Keratinocyte (primary cell): ENCODE data around the gene KIAA1755. TPM values are rescaled to one million over a fixed set of nuclear protein-coding genes. Genes with fewer than 3 reads are reported as not detected.

Experiments used
- DNase-seq: peaks from one replicate; pipeline ENCODE4 v3.0.0-alpha.2; 2011; ENCODE audit warnings: low read depth, missing footprints, low spot score
- FAIRE-seq: peaks from 2 replicates; lab custom pipeline; 2011; peaks lifted over from hg19 to GRCh38; lab: Jason Lieb, UNC
- H2AFZ ChIP-seq: 2 replicates; pipeline ENCODE4 v1.6.0; 2012; ENCODE audit warnings: low read length, control low read depth, inconsistent platforms; ENCODE audit not compliant: control insufficient read depth
- H3K27ac ChIP-seq: 2 replicates; pipeline ENCODE4 v1.5.1; 2011; ENCODE audit warnings: low read length; ENCODE audit not compliant: control insufficient read depth, insufficient read depth
- H3K27me3 ChIP-seq: 3 replicates; pipeline ENCODE4 v1.6.0; 2011; ENCODE audit warnings: low read length; ENCODE audit not compliant: control insufficient read depth, insufficient read depth; ENCODE audit errors: extremely low read depth
- H3K36me3 ChIP-seq, 2 experiments: 2 replicates in 1 of 2; 3 replicates in 1 of 2; pipeline ENCODE4 v1.5.1; 2011; ENCODE audit warnings: low read length in 2 of 2, mild to moderate bottlenecking in 1 of 2; ENCODE audit not compliant: control insufficient read depth in 2 of 2, insufficient read depth in 2 of 2; ENCODE audit errors: extremely low read depth in 1 of 2
- H3K4me1 ChIP-seq: 3 replicates; pipeline ENCODE4 v1.5.1; 2011; ENCODE audit warnings: low read length; ENCODE audit not compliant: control insufficient read depth, insufficient read depth; ENCODE audit errors: extremely low read depth
- H3K4me2 ChIP-seq: 3 replicates; pipeline ENCODE4 v1.6.0; 2011; ENCODE audit warnings: low read depth, low read length; ENCODE audit not compliant: control insufficient read depth, insufficient read depth; ENCODE audit errors: extremely low read depth
- H3K4me3 ChIP-seq, 3 experiments: fragments of 200-600 bp in 1 of 3; sonication (generic) in 1 of 3; 2 replicates in 2 of 3; 3 replicates in 1 of 3; pipeline ENCODE4 v1.5.1; 2011 to 2016; ENCODE audit warnings: low read length in 3 of 3, mild to moderate bottlenecking in 3 of 3, control low read depth in 2 of 3, inconsistent platforms in 1 of 3, low read depth in 1 of 3, mixed read lengths in 1 of 3, mixed run types in 1 of 3, moderate library complexity in 1 of 3; ENCODE audit not compliant: control insufficient read depth in 2 of 3, insufficient read depth in 2 of 3; ENCODE audit errors: extremely low read depth in 1 of 3
- H3K79me2 ChIP-seq: 2 replicates; pipeline ENCODE4 v1.6.0; 2012; ENCODE audit warnings: low read length; ENCODE audit not compliant: control insufficient read depth, insufficient read depth
- H3K9ac ChIP-seq: 3 replicates; pipeline ENCODE4 v1.6.0; 2011; ENCODE audit warnings: low read length; ENCODE audit not compliant: control insufficient read depth, insufficient read depth; ENCODE audit errors: extremely low read depth
- H3K9me1 ChIP-seq: 3 replicates; pipeline ENCODE4 v1.6.0; 2011; ENCODE audit warnings: low read length; ENCODE audit not compliant: control insufficient read depth, insufficient read depth; ENCODE audit errors: extremely low read depth
- H3K9me3 ChIP-seq: 2 replicates; pipeline ENCODE4 v1.5.1; 2012; ENCODE audit warnings: low read depth, low read length; ENCODE audit not compliant: control insufficient read depth
- H4K20me1 ChIP-seq: 3 replicates; pipeline ENCODE4 v1.6.0; 2011; ENCODE audit warnings: low read length; ENCODE audit not compliant: control insufficient read depth, insufficient read depth; ENCODE audit errors: extremely low read depth
- CTCF ChIP-seq, 3 experiments: IDR thresholded peaks in 1 of 3; conservative IDR thresholded peaks in 1 of 3; optimal IDR thresholded peaks in 1 of 3; 2 replicates in 2 of 3; 3 replicates in 1 of 3; pipeline versions ENCODE3 to v1.5.1; 2011; ENCODE audit warnings: low read length in 3 of 3, mild to moderate bottlenecking in 3 of 3, moderate library complexity in 2 of 3, control low read depth in 1 of 3, inconsistent platforms in 1 of 3; ENCODE audit not compliant: insufficient read depth in 2 of 3; ENCODE audit errors: extremely low read depth in 1 of 3
- EZH2 ChIP-seq: IDR thresholded peaks from one replicate; pipeline ENCODE4 v1.6.1; 2012; ENCODE audit warnings: inconsistent platforms, mild to moderate bottlenecking, low read length, moderate library complexity
- dilution Hi-C: fragments of 300-500 bp; cut with MboI; formaldehyde crosslinking; loops from one replicate; pipeline ENCODE4 v1.7.0; 2020; ENCODE audit warnings: low sequenced_read_pairs; ENCODE audit not compliant: extremely low pct_ligation_motif_present
- polyA plus RNA-seq, 5 experiments: library from polyadenylated mRNA; depleted of rRNA in 3 of 5; stranded (reverse) in 3 of 5; stranded (forward) in 1 of 5; unstranded in 1 of 5; fragments of >200 nt; gene quantifications; 1 replicate in 1 of 5; 2 replicates in 3 of 5; 3 replicates in 1 of 5; pipeline versions ENCODE4 v1.2.1 to v1.2.3, GENCODE V29; 2011 to 2012; ENCODE audit warnings: missing spikeins in 2 of 5, low read depth in 1 of 5, low replicate concordance in 1 of 5

The KIAA1755 gene
- polyA plus RNA-seq, 1 donor (not counting 4 experiments of a cell fraction or from before 2014, with no cell fraction given) = not detected

- H2AFZ ChIP-seq = no peak overlapping the region
- H3K9me1 ChIP-seq = no peaks in the 10 kb centered on the region
- TF ChIP-seq CTCF (optimal IDR thresholded peaks at IDR 0.05 in 1 of 3, IDR thresholded peaks at IDR 0.05 in 1 of 3, conservative IDR thresholded peaks at IDR 0.05 in 1 of 3; ENCODE audit: extremely low read depth in 1 of 3, insufficient read depth in 2 of 3, low read length in 3 of 3) = no peak
- TF ChIP-seq EZH2 = no peak
- peaks cover 8% of the 10 kb centered on the region for H3K4me1 ChIP-seq
- H3K4me3 ChIP-seq = no peak overlapping the region
- no peaks in the 10 kb centered on the region for H4K20me1 ChIP-seq
- H3K27me3 ChIP-seq = peaks cover 20% of the 10 kb centered on the region
- no peaks in the 10 kb centered on the region for H3K36me3 ChIP-seq
- no peak overlapping the region for H3K9ac ChIP-seq
- H3K4me2 ChIP-seq = no peak overlapping the region
- H3K79me2 ChIP-seq = no peaks in the 10 kb centered on the region
- FAIRE-seq = no peak
- no peak overlapping the region for H3K27ac ChIP-seq
- H3K9me3 ChIP-seq = no peaks in the 10 kb centered on the region
- dilution Hi-C loops = no loop called here
- DNase-seq = no peak
Observed at GRCh38 chr20:38306379-38306778, 45.8 kb upstream of the KIAA1755 start.

GRCh38 chr20:38305541-38305940, 45.0 kb upstream of the KIAA1755 start:
- no peak for FAIRE-seq
- DNase-seq = no peak
- TF ChIP-seq EZH2 (no peak), CTCF (optimal IDR thresholded peaks at IDR 0.05 in 1 of 3, IDR thresholded peaks at IDR 0.05 in 1 of 3, conservative IDR thresholded peaks at IDR 0.05 in 1 of 3; ENCODE audit: extremely low read depth in 1 of 3, insufficient read depth in 2 of 3, low read length in 3 of 3) (no peak)
- Histone ChIP-seq H3K27ac (no peak overlapping the region), H3K79me2 (no peaks in the 10 kb centered on the region), H4K20me1 (no peaks in the 10 kb centered on the region), H3K36me3 (no peaks in the 10 kb centered on the region), H3K9me1 (no peaks in the 10 kb centered on the region), H2AFZ (no peak overlapping the region), H3K9me3 (no peaks in the 10 kb centered on the region), H3K9ac (no peak overlapping the region), H3K4me2 (no peak overlapping the region), H3K4me3 (no peak overlapping the region), H3K4me1 (peaks cover 8% of the 10 kb centered on the region), H3K27me3 (peaks cover 15% of the 10 kb centered on the region)
- dilution Hi-C loops = no loop called here
